Dendritic cell treated with granulocyte-macrophage colony-stimulating factor and Interleukin-4, amounts not matched to agents 40 ng/mL and 50 ng/mL, for 4 days (primary cell): ENCODE data around the gene WWOX.

Source experiments
- H3K27ac Mint-ChIP-seq: one replicate; pipeline ENCODE4 v1.8.0; 2022; ENCODE audit warnings: mild to moderate bottlenecking, mixed read lengths
- H3K27me3 Mint-ChIP-seq: one replicate; pipeline ENCODE4 v1.8.0; 2022; ENCODE audit warnings: mild to moderate bottlenecking, mixed read lengths
- H3K36me3 Mint-ChIP-seq: one replicate; pipeline ENCODE4 v1.8.0; 2022; ENCODE audit warnings: low read depth, mixed read lengths
- H3K4me1 Mint-ChIP-seq: one replicate; pipeline ENCODE4 v1.8.0; 2022; ENCODE audit warnings: low read depth, mixed read lengths
- H3K4me3 Mint-ChIP-seq: one replicate; pipeline ENCODE4 v1.8.0; 2022; ENCODE audit warnings: mild to moderate bottlenecking, moderate library complexity, mixed read lengths
- H3K9me3 Mint-ChIP-seq: one replicate; pipeline ENCODE4 v1.8.0; 2022; ENCODE audit warnings: mixed read lengths
- intact Hi-C: fragments of 100-400 bp; cut with micrococcal nuclease; formaldehyde crosslinking; loops from one replicate; pipeline ENCODE4 v1.15.0; 2022

WWOX gene

GRCh38 chr16:78390092-78390491, 290.6 kb downstream of the WWOX start:
- Mint-ChIP-seq H3K27me3 (no peaks in the 10 kb centered on the region), H3K9me3 (peaks cover 15% of the 10 kb centered on the region), H3K4me3 (no peak overlapping the region), H3K4me1 (no peaks in the 10 kb centered on the region), H3K27ac (no peak overlapping the region), H3K36me3 (peaks cover 12% of the 10 kb centered on the region)
- intact Hi-C loops = no loop called here

- Mint-ChIP-seq H3K27me3 (no peaks in the 10 kb centered on the region), H3K4me3 (no peak overlapping the region), H3K36me3 (peaks cover 12% of the 10 kb centered on the region), H3K9me3 (peaks cover 15% of the 10 kb centered on the region), H3K4me1 (no peaks in the 10 kb centered on the region), H3K27ac (no peak overlapping the region)
- intact Hi-C loops = no loop called here
Measured at GRCh38 chr16:78390508-78391324, 291.3 kb downstream of the WWOX start.

- intact Hi-C loops = no loop called here
- Mint-ChIP-seq H3K27ac (no peak overlapping the region), H3K4me3 (no peak overlapping the region), H3K36me3 (peaks cover 12% of the 10 kb centered on the region), H3K4me1 (no peaks in the 10 kb centered on the region), H3K27me3 (no peaks in the 10 kb centered on the region), H3K9me3 (peaks cover 15% of the 10 kb centered on the region)
Measured at GRCh38 chr16:78392585-78393195, 293.2 kb downstream of the WWOX start.

- Mint-ChIP-seq H3K36me3 (peaks cover 12% of the 10 kb centered on the region), H3K27ac (no peak overlapping the region), H3K4me3 (no peak overlapping the region), H3K27me3 (no peaks in the 10 kb centered on the region), H3K4me1 (no peaks in the 10 kb centered on the region), H3K9me3 (peaks cover 15% of the 10 kb centered on the region)
- intact Hi-C loops = no loop called here
Measured at GRCh38 chr16:78395035-78395434, 295.6 kb downstream of the WWOX start.

- H3K27ac Mint-ChIP-seq = no peak overlapping the region
- peaks cover 12% of the 10 kb centered on the region for H3K36me3 Mint-ChIP-seq
- peaks cover 15% of the 10 kb centered on the region for H3K9me3 Mint-ChIP-seq
- intact Hi-C loops = no loop called here
- H3K27me3 Mint-ChIP-seq = no peaks in the 10 kb centered on the region
- H3K4me1 Mint-ChIP-seq = no peaks in the 10 kb centered on the region
- H3K4me3 Mint-ChIP-seq = no peak overlapping the region
Measured at GRCh38 chr16:78396046-78396445, 296.6 kb downstream of the WWOX start.

GRCh38 chr16:78396673-78397072, 297.2 kb downstream of the WWOX start:
- Mint-ChIP-seq H3K36me3 (peaks cover 12% of the 10 kb centered on the region), H3K27ac (no peak overlapping the region), H3K4me3 (no peak overlapping the region), H3K9me3 (peaks cover 15% of the 10 kb centered on the region), H3K4me1 (no peaks in the 10 kb centered on the region), H3K27me3 (no peaks in the 10 kb centered on the region)
- intact Hi-C loops = no loop called here

GRCh38 chr16:78399384-78399783, 299.9 kb downstream of the WWOX start:
- intact Hi-C loops = no loop called here
- Mint-ChIP-seq H3K27me3 (no peaks in the 10 kb centered on the region), H3K36me3 (no peaks in the 10 kb centered on the region), H3K4me3 (no peak overlapping the region), H3K9me3 (no peaks in the 10 kb centered on the region), H3K4me1 (no peaks in the 10 kb centered on the region), H3K27ac (no peak overlapping the region)

GRCh38 chr16:78402833-78403232, 303.4 kb downstream of the WWOX start:
- Mint-ChIP-seq H3K4me3 (no peak overlapping the region), H3K27ac (no peak overlapping the region), H3K27me3 (no peaks in the 10 kb centered on the region), H3K9me3 (peaks cover 7% of the 10 kb centered on the region), H3K4me1 (no peaks in the 10 kb centered on the region), H3K36me3 (no peaks in the 10 kb centered on the region)
- intact Hi-C loops = no loop called here

GRCh38 chr16:78405040-78405439, 305.6 kb downstream of the WWOX start:
- no peak overlapping the region for H3K27ac Mint-ChIP-seq
- no peak overlapping the region for H3K4me3 Mint-ChIP-seq
- no peaks in the 10 kb centered on the region for H3K27me3 Mint-ChIP-seq
- H3K4me1 Mint-ChIP-seq = no peaks in the 10 kb centered on the region
- H3K36me3 Mint-ChIP-seq = no peaks in the 10 kb centered on the region
- H3K9me3 Mint-ChIP-seq = peaks cover 27% of the 10 kb centered on the region
- intact Hi-C loops = no loop called here

- Mint-ChIP-seq H3K27me3 (no peaks in the 10 kb centered on the region), H3K27ac (no peak overlapping the region), H3K4me3 (no peak overlapping the region), H3K9me3 (peaks cover 31% of the 10 kb centered on the region), H3K4me1 (no peaks in the 10 kb centered on the region), H3K36me3 (no peaks in the 10 kb centered on the region)
- intact Hi-C loops = no loop called here
Measured at GRCh38 chr16:78405833-78406232, 306.4 kb downstream of the WWOX start.

- no peak overlapping the region for H3K27ac Mint-ChIP-seq
- no peak overlapping the region for H3K4me3 Mint-ChIP-seq
- H3K27me3 Mint-ChIP-seq = no peaks in the 10 kb centered on the region
- H3K9me3 Mint-ChIP-seq = peaks cover 42% of the 10 kb centered on the region
- H3K36me3 Mint-ChIP-seq = no peaks in the 10 kb centered on the region
- intact Hi-C loops = no loop called here
- H3K4me1 Mint-ChIP-seq = no peaks in the 10 kb centered on the region
Measured at GRCh38 chr16:78407191-78407590, 307.7 kb downstream of the WWOX start.

- Mint-ChIP-seq H3K4me3 (no peak overlapping the region), H3K27ac (no peak overlapping the region), H3K4me1 (no peaks in the 10 kb centered on the region), H3K9me3 (peaks cover 49% of the 10 kb centered on the region), H3K27me3 (no peaks in the 10 kb centered on the region), H3K36me3 (no peaks in the 10 kb centered on the region)
- intact Hi-C loops = no loop called here
Measured at GRCh38 chr16:78413651-78414050, 314.2 kb downstream of the WWOX start.

GRCh38 chr16:78415013-78415412, 315.6 kb downstream of the WWOX start:
- intact Hi-C loops = no loop called here
- Mint-ChIP-seq H3K27me3 (no peaks in the 10 kb centered on the region), H3K27ac (no peak overlapping the region)

GRCh38 chr16:78415669-78416068, 316.2 kb downstream of the WWOX start:
- Mint-ChIP-seq H3K4me1 (no peaks in the 10 kb centered on the region), H3K36me3 (no peaks in the 10 kb centered on the region), H3K4me3 (no peak overlapping the region), H3K9me3 (peaks cover 34% of the 10 kb centered on the region), H3K27ac (no peak overlapping the region), H3K27me3 (no peaks in the 10 kb centered on the region)
- intact Hi-C loops = no loop called here

More at GRCh38 chr16:78415013-78415412, 315.6 kb downstream of the WWOX start:
- H3K4me1 Mint-ChIP-seq = no peaks in the 10 kb centered on the region
- H3K36me3 Mint-ChIP-seq = no peaks in the 10 kb centered on the region
- peaks cover 37% of the 10 kb centered on the region for H3K9me3 Mint-ChIP-seq
- H3K4me3 Mint-ChIP-seq = no peak overlapping the region
